SK-N-SH (cell line): Measurements from ENCODE around the gene S100A2. TPM values are rescaled to one million over a fixed set of nuclear protein-coding genes. Genes with fewer than 3 reads are reported as not detected.
A peak's percentile ranks its signal among the peaks of the same experiment; 100 is the strongest.

Experiments
- CTCF ChIA-PET: fragments of 300-600, 350-600 bp; formaldehyde crosslinking; extraction: SDS; loops from one replicate; lab custom pipeline; 2021; lab: Yijun Ruan, JAX
- POLR2A ChIA-PET: fragments of 350-600 bp; sonication (Branson Sonifier 250); formaldehyde crosslinking; extraction: SDS; loops from one replicate; lab custom pipeline; 2020; ENCODE audit warnings: antibody characterized with exemption, inconsistent platforms; lab: Yijun Ruan, JAX
- DNase-seq: peaks from one replicate; pipeline ENCODE4 v3.0.0; 2012
- H2AFZ ChIP-seq: fragments of 200-600 bp; sonication (generic); 2 replicates; pipeline ENCODE4 v1.8.1; 2016; ENCODE audit warnings: antibody characterized with exemption, mild to moderate bottlenecking, low read depth
- H3F3A ChIP-seq: fragments of 200-600 bp; sonication (generic); replicated peaks from 2 replicates; pipeline ENCODE3; 2016; ENCODE audit warnings: antibody characterized with exemption, mild to moderate bottlenecking; ENCODE audit not compliant: insufficient read depth
- H3K27ac ChIP-seq, 2 experiments: fragments of 200-500 bp in 1 of 2; fragments of 200-600 bp in 1 of 2; sonication (Bioruptor generic) in 1 of 2; sonication (generic), shearing (Covaris generic) in 1 of 2; 2 replicates each; pipeline versions ENCODE4 v1.5.1 to v1.6.1; 2014 to 2016; ENCODE audit warnings: low read depth in 2 of 2, inconsistent platforms in 1 of 2, low read length in 1 of 2, mild to moderate bottlenecking in 1 of 2, mixed read lengths in 1 of 2
- H3K27me3 ChIP-seq: fragments of 200-600 bp; sonication (generic), shearing (Covaris generic); 2 replicates; pipeline ENCODE4 v1.6.1; 2016; ENCODE audit warnings: mixed run types; ENCODE audit not compliant: insufficient read depth
- H3K36me3 ChIP-seq, 2 experiments: fragments of 200-500 bp in 1 of 2; fragments of 200-600 bp in 1 of 2; sonication (Bioruptor generic) in 1 of 2; sonication (generic) in 1 of 2; replicated peaks in 1 of 2; 2 replicates each; pipeline versions ENCODE3 to v1.5.1; 2014 to 2016; ENCODE audit warnings: low read length in 1 of 2, mild to moderate bottlenecking in 1 of 2; ENCODE audit not compliant: insufficient read depth in 2 of 2, control insufficient read depth in 1 of 2
- H3K4me1 ChIP-seq, 2 experiments: fragments of 200-500 bp in 1 of 2; fragments of 200-600 bp in 1 of 2; sonication (Bioruptor generic) in 1 of 2; sonication (generic), shearing (Covaris generic) in 1 of 2; 2 replicates each; pipeline versions ENCODE4 v1.5.1 to v1.6.1; 2014 to 2016; ENCODE audit warnings: low read depth in 1 of 2, low read length in 1 of 2, mixed run types in 1 of 2; ENCODE audit not compliant: insufficient read depth in 2 of 2, control insufficient read depth in 1 of 2
- H3K4me2 ChIP-seq: fragments of 200-600 bp; sonication (generic), shearing (Covaris generic); 2 replicates; pipeline ENCODE4 v1.6.1; 2017; ENCODE audit warnings: mixed run types
- H3K4me3 ChIP-seq, 2 experiments: fragments of 200-500 bp in 1 of 2; fragments of 200-600 bp in 1 of 2; sonication (Bioruptor generic) in 1 of 2; sonication (generic), shearing (Covaris generic) in 1 of 2; 2 replicates each; pipeline versions ENCODE4 v1.5.1 to v1.8.1; 2014 to 2016; ENCODE audit warnings: low read depth in 2 of 2, inconsistent platforms in 1 of 2, low read length in 1 of 2, mild to moderate bottlenecking in 1 of 2, mixed read lengths in 1 of 2, moderate library complexity in 1 of 2
- H3K79me2 ChIP-seq: fragments of 200-600 bp; sonication (generic); 2 replicates; pipeline ENCODE4 v1.8.1; 2017; ENCODE audit warnings: mild to moderate bottlenecking; ENCODE audit not compliant: insufficient read depth
- H3K9ac ChIP-seq: fragments of 200-600 bp; sonication (generic); 2 replicates; pipeline ENCODE4 v1.6.1; 2017; ENCODE audit warnings: mixed run types
- H3K9me2 ChIP-seq: fragments of 200-600 bp; sonication (generic); 2 replicates; pipeline ENCODE4 v1.6.1; 2017; ENCODE audit warnings: mixed run types
- H3K9me3 ChIP-seq: fragments of 200-600 bp; sonication (generic); 2 replicates; pipeline ENCODE4 v1.6.1; 2017; ENCODE audit warnings: mixed run types, mild to moderate bottlenecking, moderate library complexity
- H4K20me1 ChIP-seq: fragments of 200-600 bp; sonication (generic); 2 replicates; pipeline ENCODE4 v1.6.1; 2017; ENCODE audit warnings: mild to moderate bottlenecking, mixed run types; ENCODE audit not compliant: insufficient read depth
- ELF1 ChIP-seq: IDR thresholded peaks from 2 replicates; pipeline ENCODE4 v1.4.0; 2012
- MAX ChIP-seq: IDR thresholded peaks from 2 replicates; pipeline ENCODE4 v1.4.0; 2012; ENCODE audit warnings: low read depth
- MXI1 ChIP-seq: IDR thresholded peaks from 2 replicates; pipeline ENCODE4 v1.6.1; 2012; ENCODE audit warnings: mild to moderate bottlenecking, low read depth, low read length, improper control_type of control experiment
- NRF1 ChIP-seq: IDR thresholded peaks from 2 replicates; pipeline ENCODE4 v1.6.1; 2012; ENCODE audit warnings: low read depth, mild to moderate bottlenecking, low read length
- RFX5 ChIP-seq: IDR thresholded peaks from 2 replicates; pipeline ENCODE4 v1.6.1; 2012; ENCODE audit warnings: mild to moderate bottlenecking, improper control_type of control experiment, low read length
- TAF1 ChIP-seq: IDR thresholded peaks from 2 replicates; pipeline ENCODE4 v1.6.1; 2012; ENCODE audit warnings: low read depth, mild to moderate bottlenecking, low read length, moderate library complexity, borderline replicate concordance
- TEAD4 ChIP-seq: IDR thresholded peaks from 2 replicates; pipeline ENCODE4 v1.4.0; 2012; ENCODE audit warnings: mild to moderate bottlenecking, borderline replicate concordance; ENCODE audit not compliant: insufficient read depth
- USF1 ChIP-seq: IDR thresholded peaks from 2 replicates; pipeline ENCODE4 v1.4.0; 2012; ENCODE audit warnings: low read depth, borderline replicate concordance
- USF2 ChIP-seq: fragments of 150-350 bp; IDR thresholded peaks from 2 replicates; pipeline ENCODE4 v1.6.1; 2017; ENCODE audit warnings: antibody characterized with exemption, low read length, low read depth, borderline replicate concordance
- WGBS: methylation state at CpG from one replicate; pipeline ENCODE4 v1.1.6; 2017; ENCODE audit warnings: low lambda C conversion rate; 5-methylcytosine and 5-hydroxymethylcytosine counted together
- polyA plus RNA-seq, 3 experiments: library from polyadenylated mRNA; depleted of rRNA; stranded (reverse); fragments of >200 nt; gene quantifications; 2 replicates each; pipeline ENCODE4 v1.2.3, GENCODE V29; 2012
- TF ChIP-seq, protein P1 (sequence below): IDR thresholded peaks from 2 replicates; pipeline ENCODE4 v1.4.0; 2012; ENCODE audit warnings: low read depth, borderline replicate concordance

S100A2 gene
- polyA plus RNA-seq, 1 of the 3 experiments (the other 2 are of a cell fraction), result 31.4 TPM

GRCh38 chr1:153536012-153536670 is 29.5 kb downstream of the S100A2 start:
- H3K27ac ChIP-seq, result peak overlapping the region; percentile 84 to 87
- peaks cover 4 to 11% of the 10 kb centered on the region in 2 experiments for H3K36me3 ChIP-seq
- H3K79me2 ChIP-seq, result peaks cover 30% of the 10 kb centered on the region
- CTCF ChIA-PET, result interaction anchor here (0.9 to 8.4 kb wide), 12 partner anchors 9 to 201 kb away, joined by 3 to 45 read pairs (median 4); partner anchors contain the start of gene S100A4
- no peaks in the 10 kb centered on the region for H3K27me3 ChIP-seq
- DNase-seq, result peak; percentile 85
- H3F3A ChIP-seq, result peaks cover 51% of the 10 kb centered on the region
- no peaks in the 10 kb centered on the region for H3K9me3 ChIP-seq
- peaks cover 24 to 38% of the 10 kb centered on the region in 2 experiments; a peak in 3 of 4 replicates for H3K4me1 ChIP-seq
- TF ChIP-seq TAF1 (peak; percentile 56; the same call in 1 of the 2 replicates), TEAD4 (no peak), MAX (peak; percentile 81), USF1 (peak; percentile 86), MXI1 (peak; percentile 62), NRF1 (peak; percentile 53), RFX5 (no peak), ELF1 (peak; percentile 82), USF2 (peak; percentile 26; the same call in 1 of the 2 replicates)
- TF ChIP-seq, protein P1, sequence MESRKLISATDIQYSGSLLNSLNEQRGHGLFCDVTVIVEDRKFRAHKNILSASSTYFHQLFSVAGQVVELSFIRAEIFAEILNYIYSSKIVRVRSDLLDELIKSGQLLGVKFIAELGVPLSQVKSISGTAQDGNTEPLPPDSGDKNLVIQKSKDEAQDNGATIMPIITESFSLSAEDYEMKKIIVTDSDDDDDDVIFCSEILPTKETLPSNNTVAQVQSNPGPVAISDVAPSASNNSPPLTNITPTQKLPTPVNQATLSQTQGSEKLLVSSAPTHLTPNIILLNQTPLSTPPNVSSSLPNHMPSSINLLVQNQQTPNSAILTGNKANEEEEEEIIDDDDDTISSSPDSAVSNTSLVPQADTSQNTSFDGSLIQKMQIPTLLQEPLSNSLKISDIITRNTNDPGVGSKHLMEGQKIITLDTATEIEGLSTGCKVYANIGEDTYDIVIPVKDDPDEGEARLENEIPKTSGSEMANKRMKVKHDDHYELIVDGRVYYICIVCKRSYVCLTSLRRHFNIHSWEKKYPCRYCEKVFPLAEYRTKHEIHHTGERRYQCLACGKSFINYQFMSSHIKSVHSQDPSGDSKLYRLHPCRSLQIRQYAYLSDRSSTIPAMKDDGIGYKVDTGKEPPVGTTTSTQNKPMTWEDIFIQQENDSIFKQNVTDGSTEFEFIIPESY, result no peak
- TF ChIP-seq, all 33 proteins: peak for 7
- Histone ChIP-seq H2AFZ (0 out of 2 replicates have a peak overlapping the region, but pooled peaks have one; percentile 12), H3K9ac (peak overlapping the region; percentile 98), H3K9me2 (no peaks in the 10 kb centered on the region), H3K4me2 (peak overlapping the region; percentile 95), H3K4me3 (peak overlapping the region; percentile 70 to 79), H4K20me1 (peaks cover 4% of the 10 kb centered on the region; the same call in 1 of the 2 replicates)
- POLR2A ChIA-PET, result interaction anchor here (1.0 to 2.0 kb wide), 6 partner anchors 9 to 24 kb away, joined by 3 to 12 read pairs (median 6); partner anchors contain the start of gene S100A4
- 7% methylated on average over 29 of the region's 38 CpGs for WGBS
